GM12864 (cell line): ENCODE data around the gene LRRC56.
"Not testable (repeated sequence)": the region's sequence is repeated elsewhere in the genome, so short reads cannot be mapped to it uniquely, and the experiment has no call there.

Source experiments
- DNase-seq: peaks from one replicate; pipeline ENCODE4 v3.0.0-alpha.2; 2011; ENCODE audit warnings: low read depth
- H3K4me3 ChIP-seq: 2 replicates; pipeline ENCODE4 v1.5.1; 2011; ENCODE audit warnings: mild to moderate bottlenecking, low read depth, low read length, control low read depth
- TF ChIP-seq, protein P1 (sequence below): IDR thresholded peaks from 2 replicates; pipeline ENCODE4 v1.5.1; 2011; ENCODE audit warnings: low read depth, mild to moderate bottlenecking, moderate library complexity, low read length, control low read depth, inconsistent platforms; ENCODE audit errors: missing control alignments

LRRC56 gene

DNA sequence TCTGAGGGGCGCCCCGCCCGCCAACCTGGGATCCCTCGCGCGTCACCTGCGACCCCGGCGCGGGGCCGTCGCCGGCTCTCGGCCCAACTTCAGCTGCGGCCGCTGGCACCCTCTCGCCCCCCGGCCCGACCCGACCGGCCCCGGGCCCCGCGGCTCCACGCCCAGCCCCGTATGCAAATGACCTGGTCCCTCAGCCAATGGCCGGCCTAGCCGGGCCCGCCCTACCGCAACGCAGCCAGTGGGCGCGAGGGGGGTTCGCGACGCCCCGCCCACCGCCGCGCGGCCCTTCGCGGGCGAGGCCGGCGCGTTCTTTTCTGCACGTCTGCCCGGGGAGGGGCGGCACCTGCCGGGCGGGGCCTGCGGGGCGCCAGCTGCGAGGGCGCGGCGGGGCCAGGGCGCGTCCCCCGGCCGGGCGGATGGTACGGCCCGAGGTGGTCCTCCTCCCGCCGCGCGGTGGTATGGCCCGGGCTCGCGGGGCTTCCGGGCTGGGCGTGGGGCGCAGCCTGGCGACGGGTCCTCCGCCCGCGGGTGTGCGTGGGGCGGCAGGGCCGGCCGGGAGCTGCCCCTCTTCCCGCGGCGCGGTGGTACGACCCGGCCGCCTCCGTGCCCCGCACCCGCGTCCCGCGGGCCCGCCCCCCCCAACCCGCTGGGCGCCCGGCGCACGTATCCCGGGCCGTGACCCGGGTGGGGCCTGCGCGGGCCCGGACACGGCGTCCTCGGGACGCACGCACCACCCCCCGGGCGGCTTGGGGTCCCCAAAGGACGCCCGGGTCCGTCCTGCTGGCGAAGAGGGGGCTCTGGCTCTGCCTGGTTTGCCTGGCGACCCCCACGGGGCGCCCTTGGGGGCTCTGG is 31.2 kb downstream of the LRRC56 start:
- peak; percentile 70 for DNase-seq
- peak overlapping the region; percentile 90 for H3K4me3 ChIP-seq
- TF ChIP-seq, protein P1, sequence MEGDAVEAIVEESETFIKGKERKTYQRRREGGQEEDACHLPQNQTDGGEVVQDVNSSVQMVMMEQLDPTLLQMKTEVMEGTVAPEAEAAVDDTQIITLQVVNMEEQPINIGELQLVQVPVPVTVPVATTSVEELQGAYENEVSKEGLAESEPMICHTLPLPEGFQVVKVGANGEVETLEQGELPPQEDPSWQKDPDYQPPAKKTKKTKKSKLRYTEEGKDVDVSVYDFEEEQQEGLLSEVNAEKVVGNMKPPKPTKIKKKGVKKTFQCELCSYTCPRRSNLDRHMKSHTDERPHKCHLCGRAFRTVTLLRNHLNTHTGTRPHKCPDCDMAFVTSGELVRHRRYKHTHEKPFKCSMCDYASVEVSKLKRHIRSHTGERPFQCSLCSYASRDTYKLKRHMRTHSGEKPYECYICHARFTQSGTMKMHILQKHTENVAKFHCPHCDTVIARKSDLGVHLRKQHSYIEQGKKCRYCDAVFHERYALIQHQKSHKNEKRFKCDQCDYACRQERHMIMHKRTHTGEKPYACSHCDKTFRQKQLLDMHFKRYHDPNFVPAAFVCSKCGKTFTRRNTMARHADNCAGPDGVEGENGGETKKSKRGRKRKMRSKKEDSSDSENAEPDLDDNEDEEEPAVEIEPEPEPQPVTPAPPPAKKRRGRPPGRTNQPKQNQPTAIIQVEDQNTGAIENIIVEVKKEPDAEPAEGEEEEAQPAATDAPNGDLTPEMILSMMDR: no peak

- peak overlapping the region; percentile 89 for H3K4me3 ChIP-seq
- DNase-seq: no peak
- TF ChIP-seq, protein P1: no peak
These were observed 32.0 kb downstream of the LRRC56 start for GRCh38 chr11:569158-569885.

DNA sequence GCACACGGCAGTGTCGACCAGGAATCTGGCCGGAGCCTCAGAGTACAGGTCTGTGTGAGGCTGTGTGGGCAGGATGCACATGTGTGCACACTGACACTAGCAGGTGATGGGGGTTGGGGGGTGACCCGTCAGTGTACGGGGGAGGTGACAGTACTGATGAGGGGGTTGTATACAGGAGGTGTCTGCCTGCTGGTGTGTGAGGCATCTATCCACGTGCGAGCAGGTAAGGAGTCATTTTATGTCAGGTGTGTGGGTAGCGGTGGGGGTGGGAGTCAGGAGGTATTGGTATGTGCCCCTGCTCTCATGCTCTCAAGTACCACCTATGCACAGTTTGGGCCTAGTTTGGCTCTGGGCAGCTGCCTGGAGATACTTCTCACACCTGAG is 34.5 kb downstream of the LRRC56 start:
- no peak overlapping the region for H3K4me3 ChIP-seq
- DNase-seq: no peak
- TF ChIP-seq, protein P1: no peak

DNA sequence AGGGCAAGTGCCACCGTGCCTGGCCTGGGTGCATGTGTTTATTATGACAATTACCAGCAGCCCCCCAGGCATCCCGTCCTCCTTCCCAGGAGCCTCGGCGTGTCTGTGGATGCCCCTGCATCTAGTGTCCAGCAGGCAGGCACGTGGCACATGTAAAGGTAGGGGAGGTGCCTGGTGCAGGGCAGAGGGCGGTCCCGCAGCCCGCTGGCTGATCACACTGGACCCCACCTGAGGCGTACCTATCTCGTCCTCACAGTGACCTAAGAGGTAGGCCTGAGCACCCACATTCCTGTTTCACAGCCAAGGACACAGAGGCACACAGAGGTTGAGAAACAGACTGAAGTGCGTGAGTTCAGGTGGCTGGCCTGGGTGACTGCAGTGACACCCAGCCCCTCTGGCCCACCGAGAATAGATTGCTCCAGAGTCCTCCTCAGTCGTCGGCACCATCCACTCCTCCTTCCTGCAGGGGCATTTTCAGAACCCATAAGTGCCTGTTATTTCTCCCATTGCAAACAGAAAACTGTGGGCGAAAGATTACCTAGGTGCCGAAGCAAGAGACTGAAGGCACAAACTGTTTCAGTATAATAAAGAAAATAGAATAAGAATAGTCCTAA is 35.9 kb downstream of the LRRC56 start:
- no peak overlapping the region for H3K4me3 ChIP-seq
- no peak for DNase-seq
- TF ChIP-seq, protein P1: no peak

- not testable (repeated sequence) for DNase-seq, H3K4me3 ChIP-seq
These were observed 36.8 kb downstream of the LRRC56 start for GRCh38 chr11:574031-574570.

GRCh38 chr11:574632-575312 is 37.4 kb downstream of the LRRC56 start:
- no peak for DNase-seq
- TF ChIP-seq, protein P1: no peak
- H3K4me3 ChIP-seq: peak overlapping the region; percentile 75
